Fibroblast of lung (primary cell): Measurements from ENCODE around the gene EXOC2. TPM values are rescaled to one million over a fixed set of nuclear protein-coding genes. Genes with fewer than 3 reads are reported as not detected.

Experiments
- DNase-seq, 2 donors: peaks; one replicate each; pipeline versions ENCODE4 v3.0.0 to v3.0.0-alpha.2; 2010; ENCODE audit warnings: low read depth in 2 of 2
- H2AFZ ChIP-seq: 2 replicates; pipeline ENCODE4 v1.5.1; 2012; ENCODE audit warnings: low read length, control low read depth, inconsistent platforms
- H3K27ac ChIP-seq: 2 replicates; pipeline ENCODE4 v1.5.1; 2011; ENCODE audit warnings: low read length, control low read depth; ENCODE audit not compliant: insufficient read depth
- H3K27me3 ChIP-seq: 2 replicates; pipeline ENCODE4 v1.5.1; 2011; ENCODE audit warnings: mild to moderate bottlenecking, low read length; ENCODE audit not compliant: control insufficient read depth, insufficient read depth
- H3K36me3 ChIP-seq: 2 replicates; pipeline ENCODE4 v1.5.1; 2011; ENCODE audit warnings: low read length; ENCODE audit not compliant: control insufficient read depth, insufficient read depth
- H3K4me1 ChIP-seq: 2 replicates; pipeline ENCODE4 v1.5.1; 2011; ENCODE audit warnings: low read length; ENCODE audit not compliant: control insufficient read depth, insufficient read depth; ENCODE audit errors: extremely low read depth
- H3K4me2 ChIP-seq: 2 replicates; pipeline ENCODE4 v1.5.1; 2011; ENCODE audit warnings: low read length, control low read depth; ENCODE audit not compliant: insufficient read depth; ENCODE audit errors: extremely low read depth
- H3K4me3 ChIP-seq, 4 experiments: fragments of 200-600 bp in 1 of 4; sonication (generic) in 1 of 4; replicated peaks in 1 of 4; 2 replicates each; pipeline ENCODE4 v1.5.1; 2011 to 2016; ENCODE audit warnings: low read length in 4 of 4, low read depth in 3 of 4, mild to moderate bottlenecking in 3 of 4, control low read depth in 2 of 4, inconsistent platforms in 1 of 4, mixed read lengths in 1 of 4; ENCODE audit not compliant: insufficient read depth in 1 of 4; ENCODE audit errors: control extremely low read depth in 1 of 4
- H3K79me2 ChIP-seq: 2 replicates; pipeline ENCODE4 v1.5.1; 2012; ENCODE audit warnings: mild to moderate bottlenecking, low read length, inconsistent platforms; ENCODE audit not compliant: control insufficient read depth, insufficient read depth
- H3K9ac ChIP-seq: 2 replicates; pipeline ENCODE4 v1.5.1; 2011; ENCODE audit warnings: mild to moderate bottlenecking, low read length, control low read depth; ENCODE audit not compliant: insufficient read depth
- H3K9me3 ChIP-seq: 2 replicates; pipeline ENCODE4 v1.5.1; 2012; ENCODE audit warnings: low read depth, low read length; ENCODE audit not compliant: control insufficient read depth, insufficient read depth
- H4K20me1 ChIP-seq: 2 replicates; pipeline ENCODE4 v1.5.1; 2011; ENCODE audit warnings: low read length; ENCODE audit not compliant: control insufficient read depth, insufficient read depth; ENCODE audit errors: extremely low read depth
- CTCF ChIP-seq, 2 donors: IDR thresholded peaks in 1 of 2; conservative IDR thresholded peaks in 1 of 2; 1 replicate in 1 of 2; 2 replicates in 1 of 2; pipeline ENCODE4 v1.5.1; 2011 to 2012; ENCODE audit warnings: low read length in 2 of 2, control low read depth in 1 of 2, inconsistent platforms in 1 of 2, low read depth in 1 of 2, mild to moderate bottlenecking in 1 of 2
- EZH2 ChIP-seq: IDR thresholded peaks from 2 replicates; pipeline ENCODE4 v1.5.1; 2012; ENCODE audit warnings: low read length, control low read depth, mild to moderate bottlenecking; ENCODE audit errors: missing control alignments
- polyA plus RNA-seq, 2 donors: library from polyadenylated mRNA; depleted of rRNA in 1 of 2; stranded (reverse) in 1 of 2; unstranded in 1 of 2; fragments of >200 nt; gene quantifications; 2 replicates each; pipeline ENCODE4 v1.2.1, GENCODE V29; 2011 to 2012; ENCODE audit warnings: missing spikeins in 1 of 2
- total RNA-seq: library from RNA; depleted of rRNA; stranded (reverse); fragments of >200 nt; gene quantifications from 2 replicates; pipeline ENCODE4 v1.2.1, GENCODE V29; 2014

EXOC2 gene
- total and polyA plus RNA-seq, 2 donors (not counting 1 experiment from before 2014, with no cell fraction given) = 19.7 to 42.3 TPM

DNA sequence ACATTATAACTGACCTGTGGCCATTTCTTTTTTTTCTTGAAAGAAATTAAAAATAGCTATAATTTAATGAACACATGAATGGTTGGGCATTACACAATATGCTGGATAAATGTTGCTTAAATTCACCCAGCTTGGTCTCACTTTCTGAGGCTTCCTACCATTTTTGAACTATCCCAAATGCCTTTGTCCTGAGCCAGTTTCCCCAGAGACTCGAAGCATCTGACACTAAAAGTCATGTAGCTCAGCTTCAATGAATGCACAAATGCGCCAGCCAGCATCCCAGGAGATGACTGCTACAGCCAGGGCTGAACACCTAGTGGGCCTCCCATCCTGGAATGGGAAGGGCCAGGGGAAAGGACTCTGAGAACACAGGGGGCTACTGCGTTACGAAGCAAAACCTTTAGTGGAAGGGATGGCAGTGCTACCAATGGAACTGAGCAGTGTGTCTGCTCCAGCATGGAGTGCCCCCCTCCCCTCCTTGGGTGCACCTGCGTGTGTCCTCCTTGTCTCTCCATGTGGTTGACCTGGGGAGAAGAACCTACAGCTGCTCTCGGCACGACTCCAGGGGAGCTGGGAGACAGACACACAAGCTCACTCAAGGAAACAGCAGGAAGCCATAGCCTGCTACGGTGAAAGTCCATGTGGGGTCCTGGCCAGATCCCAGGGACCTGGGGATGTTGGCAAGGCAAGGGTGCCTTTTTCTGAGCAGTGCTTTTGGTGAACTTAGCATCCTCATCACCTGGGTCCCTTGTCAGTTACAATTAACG, 240.5 kb downstream of the EXOC2 start:
- H2AFZ ChIP-seq = no peak overlapping the region
- no peak overlapping the region for H3K9ac ChIP-seq
- no peaks in the 10 kb centered on the region for H4K20me1 ChIP-seq
- no peak for DNase-seq
- H3K4me3 ChIP-seq = no peak overlapping the region
- no peak overlapping the region for H3K4me2 ChIP-seq
- H3K4me1 ChIP-seq = no peaks in the 10 kb centered on the region
- H3K36me3 ChIP-seq = no peaks in the 10 kb centered on the region
- H3K9me3 ChIP-seq = no peaks in the 10 kb centered on the region
- no peak for TF ChIP-seq EZH2
- no peak for TF ChIP-seq CTCF (conservative IDR thresholded peaks at IDR 0.05 in 1 of 2, IDR thresholded peaks at IDR 0.05 in 1 of 2; ENCODE audit: low read depth in 1 of 2, low read length in 2 of 2)
- H3K27me3 ChIP-seq = no peaks in the 10 kb centered on the region
- no peak overlapping the region for H3K27ac ChIP-seq
- H3K79me2 ChIP-seq = no peaks in the 10 kb centered on the region

DNA sequence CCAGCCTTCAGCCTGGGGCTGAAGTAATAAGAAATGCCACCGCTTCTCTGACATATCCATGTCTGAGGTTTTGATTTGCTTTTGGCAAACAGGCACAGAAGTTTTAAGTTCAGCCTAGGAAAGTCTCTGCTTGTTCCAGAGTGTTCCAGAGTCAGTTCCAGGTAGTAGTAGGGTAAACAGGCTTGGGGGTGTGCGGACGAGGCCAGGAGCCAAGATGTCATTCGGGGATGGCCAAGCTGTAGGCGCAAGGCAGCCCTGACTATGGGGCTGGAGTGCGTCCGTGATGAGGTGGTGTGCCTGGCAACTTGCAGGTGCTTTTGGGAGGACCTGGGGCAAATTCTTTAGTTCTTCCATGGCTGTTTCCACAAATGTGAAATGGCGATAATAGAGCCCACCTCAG, 241.1 kb downstream of the EXOC2 start:
- Histone ChIP-seq H3K36me3 (no peaks in the 10 kb centered on the region), H3K79me2 (no peaks in the 10 kb centered on the region), H3K27me3 (no peaks in the 10 kb centered on the region), H3K4me3 (no peak overlapping the region), H3K9me3 (no peaks in the 10 kb centered on the region), H3K9ac (no peak overlapping the region), H2AFZ (no peak overlapping the region), H3K4me1 (no peaks in the 10 kb centered on the region), H3K4me2 (no peak overlapping the region), H3K27ac (no peak overlapping the region), H4K20me1 (no peaks in the 10 kb centered on the region)
- no peak for DNase-seq
- TF ChIP-seq CTCF (conservative IDR thresholded peaks at IDR 0.05 in 1 of 2, IDR thresholded peaks at IDR 0.05 in 1 of 2; ENCODE audit: low read depth in 1 of 2, low read length in 2 of 2) (no peak), EZH2 (no peak)

DNA sequence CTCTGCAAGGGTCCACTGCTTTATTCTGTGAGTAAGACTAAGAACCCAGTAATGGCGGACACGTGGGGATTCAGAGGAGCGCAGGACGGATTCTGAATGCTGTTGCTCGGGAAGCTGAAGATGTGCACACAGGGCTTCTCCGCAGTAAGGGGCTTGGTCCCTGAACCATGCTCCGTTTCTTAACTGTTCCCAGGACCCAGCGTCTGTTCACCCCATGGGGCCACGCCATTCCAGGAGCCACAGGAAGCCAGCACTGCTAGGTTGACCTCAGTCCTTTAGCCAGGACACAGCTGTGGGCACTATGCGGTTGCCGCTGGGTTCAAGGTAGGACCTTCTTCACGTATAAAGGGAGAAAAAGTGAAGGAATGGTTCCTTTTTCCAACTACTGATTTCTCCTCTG, 241.6 kb downstream of the EXOC2 start:
- no peaks in the 10 kb centered on the region for H3K9me3 ChIP-seq
- H3K9ac ChIP-seq = no peak overlapping the region
- no peaks in the 10 kb centered on the region for H3K79me2 ChIP-seq
- H3K4me2 ChIP-seq = no peak overlapping the region
- no peak for DNase-seq
- H3K27ac ChIP-seq = no peak overlapping the region
- H3K27me3 ChIP-seq = no peaks in the 10 kb centered on the region
- TF ChIP-seq CTCF (conservative IDR thresholded peaks at IDR 0.05 in 1 of 2, IDR thresholded peaks at IDR 0.05 in 1 of 2; ENCODE audit: low read depth in 1 of 2, low read length in 2 of 2) (no peak), EZH2 (no peak)
- no peak overlapping the region for H2AFZ ChIP-seq
- no peaks in the 10 kb centered on the region for H3K36me3 ChIP-seq
- no peaks in the 10 kb centered on the region for H3K4me1 ChIP-seq
- H4K20me1 ChIP-seq = no peaks in the 10 kb centered on the region
- no peak overlapping the region for H3K4me3 ChIP-seq
